HG03565 (cell line): Measurements from ENCODE around the gene VAV1.

Experiments used
- ATAC-seq: cut with Tn5 transposase; IDR thresholded peaks from one replicate; pipeline ENCODE4 v1.9.1; 2021; ENCODE audit warnings: mild to moderate bottlenecking, moderate library complexity; ENCODE audit not compliant: unreplicated experiment

Gene VAV1, protein sequence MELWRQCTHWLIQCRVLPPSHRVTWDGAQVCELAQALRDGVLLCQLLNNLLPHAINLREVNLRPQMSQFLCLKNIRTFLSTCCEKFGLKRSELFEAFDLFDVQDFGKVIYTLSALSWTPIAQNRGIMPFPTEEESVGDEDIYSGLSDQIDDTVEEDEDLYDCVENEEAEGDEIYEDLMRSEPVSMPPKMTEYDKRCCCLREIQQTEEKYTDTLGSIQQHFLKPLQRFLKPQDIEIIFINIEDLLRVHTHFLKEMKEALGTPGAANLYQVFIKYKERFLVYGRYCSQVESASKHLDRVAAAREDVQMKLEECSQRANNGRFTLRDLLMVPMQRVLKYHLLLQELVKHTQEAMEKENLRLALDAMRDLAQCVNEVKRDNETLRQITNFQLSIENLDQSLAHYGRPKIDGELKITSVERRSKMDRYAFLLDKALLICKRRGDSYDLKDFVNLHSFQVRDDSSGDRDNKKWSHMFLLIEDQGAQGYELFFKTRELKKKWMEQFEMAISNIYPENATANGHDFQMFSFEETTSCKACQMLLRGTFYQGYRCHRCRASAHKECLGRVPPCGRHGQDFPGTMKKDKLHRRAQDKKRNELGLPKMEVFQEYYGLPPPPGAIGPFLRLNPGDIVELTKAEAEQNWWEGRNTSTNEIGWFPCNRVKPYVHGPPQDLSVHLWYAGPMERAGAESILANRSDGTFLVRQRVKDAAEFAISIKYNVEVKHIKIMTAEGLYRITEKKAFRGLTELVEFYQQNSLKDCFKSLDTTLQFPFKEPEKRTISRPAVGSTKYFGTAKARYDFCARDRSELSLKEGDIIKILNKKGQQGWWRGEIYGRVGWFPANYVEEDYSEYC

DNA sequence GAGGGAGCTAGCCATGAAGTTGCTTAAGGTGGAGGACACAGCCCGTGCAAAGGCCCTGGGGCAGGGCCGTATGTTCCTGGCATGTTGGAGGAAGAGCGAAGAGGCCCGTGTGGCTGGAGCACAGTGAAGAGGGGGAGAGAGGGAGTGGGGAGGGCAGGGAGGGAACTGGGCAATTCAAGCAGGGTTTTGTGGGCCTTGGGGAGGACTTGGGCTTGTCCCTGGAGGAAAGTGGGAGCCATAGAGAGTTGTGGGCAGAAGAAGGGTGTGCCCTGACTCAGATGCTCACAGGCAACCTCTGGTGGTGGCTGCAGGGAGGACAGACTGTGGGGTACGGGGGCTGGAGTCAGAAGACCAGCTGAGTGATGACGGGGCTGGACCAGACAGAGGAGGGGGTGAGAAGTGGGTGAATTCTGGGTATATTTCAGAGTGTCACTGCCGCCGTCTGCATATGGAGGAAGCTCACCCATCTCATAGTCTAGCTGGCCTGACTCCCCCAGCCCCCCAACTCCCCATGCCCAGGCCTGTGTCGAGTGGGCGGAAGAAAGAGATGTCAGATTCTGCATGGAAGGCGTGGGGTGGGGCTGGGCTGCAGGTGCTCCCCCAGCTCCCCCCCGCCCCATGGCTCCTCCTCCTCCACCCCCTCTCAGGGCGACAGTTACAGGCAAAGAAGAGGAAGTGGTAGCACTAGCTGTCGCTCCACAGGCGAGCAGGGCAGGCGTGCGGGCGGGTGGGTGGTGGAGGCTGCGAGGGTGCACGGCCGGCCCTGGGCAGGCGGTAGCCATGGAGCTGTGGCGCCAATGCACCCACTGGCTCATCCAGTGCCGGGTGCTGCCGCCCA, at the start of gene VAV1:
VAV1 (plus strand) TSS at position 681 of the 838 bp plus-strand sequence; CDS start at position 781, 100 bp downstream.
- ATAC-seq, result no peak

DNA sequence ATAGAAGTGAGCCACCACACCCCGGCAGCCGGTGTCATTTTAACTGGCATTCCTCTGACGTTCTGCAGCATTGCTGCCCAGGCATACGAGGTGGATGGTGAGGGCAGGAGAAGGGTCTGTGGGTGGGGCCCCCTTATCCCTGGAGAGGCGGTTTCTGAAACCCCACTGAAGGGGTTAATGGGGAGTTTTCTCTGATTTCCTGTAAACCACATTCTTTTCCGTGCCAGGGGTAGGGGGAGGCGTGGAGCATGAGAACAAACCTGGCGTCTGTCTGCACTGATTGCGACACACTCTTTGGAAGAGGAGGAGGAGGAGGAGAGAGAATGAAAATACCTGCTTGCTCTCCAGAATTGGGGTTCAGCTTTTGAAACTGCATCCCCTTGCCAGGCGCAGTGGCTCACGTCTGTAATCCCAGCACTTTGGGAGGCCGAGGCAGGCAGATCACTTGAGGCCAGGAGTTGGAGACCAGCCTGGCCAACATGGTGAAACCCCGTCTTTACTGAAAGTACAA, 49.3 kb upstream of the VAV1 start:
- no peak for ATAC-seq

DNA sequence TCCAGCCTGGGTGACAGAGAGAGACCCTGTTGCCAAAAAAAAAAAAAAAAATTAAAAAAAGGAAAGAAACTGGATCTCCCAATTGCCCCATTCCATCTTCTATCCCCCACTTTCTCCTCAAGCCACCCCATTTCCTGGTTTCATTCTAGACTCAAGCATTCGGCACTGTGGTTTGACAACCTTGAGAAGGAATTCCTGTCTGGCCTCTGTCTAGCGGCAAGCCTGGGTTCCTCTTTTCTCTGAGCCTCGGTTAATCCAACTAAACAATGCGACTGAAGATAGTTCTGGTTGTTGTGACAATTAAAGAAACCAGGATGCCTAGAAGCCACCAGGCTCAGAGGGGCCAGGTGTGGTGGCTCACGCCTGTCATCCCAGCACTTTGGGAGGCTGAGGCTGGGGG, 48.8 kb upstream of the VAV1 start:
- no peak for ATAC-seq

DNA sequence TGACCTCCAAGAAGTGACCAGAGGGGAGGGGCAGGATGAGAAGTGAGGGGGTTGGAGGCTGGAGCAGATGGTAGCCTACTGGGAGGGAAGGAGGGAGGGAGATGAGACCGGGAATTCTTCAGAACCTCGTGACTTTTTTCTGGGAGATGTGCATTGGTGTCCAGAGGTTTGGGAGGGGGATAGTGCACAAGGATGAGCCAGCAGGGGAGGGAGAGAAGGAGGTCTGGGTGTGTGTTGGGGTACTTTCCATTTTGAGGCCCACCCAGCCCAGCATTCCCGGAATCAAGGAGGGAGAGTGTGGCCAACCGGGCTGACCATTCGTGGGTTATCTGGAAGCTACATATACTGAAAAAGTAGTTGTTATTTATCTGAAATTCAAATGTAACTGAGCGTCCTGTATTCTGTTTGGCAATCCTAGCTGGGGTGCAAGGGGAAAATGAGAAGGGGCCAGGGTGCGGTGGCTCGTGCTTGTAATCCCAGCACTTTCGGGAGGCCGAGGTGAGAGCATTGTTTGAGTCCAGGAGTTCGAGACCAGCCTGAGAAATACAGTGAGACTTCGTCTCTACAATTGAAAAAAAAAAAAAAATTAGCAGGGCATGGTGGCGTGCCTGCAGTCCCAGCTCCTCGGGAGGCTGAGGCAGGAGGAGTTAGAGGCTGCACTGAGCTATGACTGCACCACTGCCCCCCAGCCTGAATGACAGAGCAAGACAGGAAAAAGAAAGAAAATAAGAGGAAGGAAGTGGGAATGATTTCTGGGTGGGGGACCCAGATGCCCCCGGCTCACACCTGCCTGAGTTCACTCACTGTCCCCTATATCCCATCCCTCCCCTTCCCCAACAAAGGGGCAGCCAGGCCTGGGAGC, 47.6 kb upstream of the VAV1 start:
- no peak for ATAC-seq

DNA sequence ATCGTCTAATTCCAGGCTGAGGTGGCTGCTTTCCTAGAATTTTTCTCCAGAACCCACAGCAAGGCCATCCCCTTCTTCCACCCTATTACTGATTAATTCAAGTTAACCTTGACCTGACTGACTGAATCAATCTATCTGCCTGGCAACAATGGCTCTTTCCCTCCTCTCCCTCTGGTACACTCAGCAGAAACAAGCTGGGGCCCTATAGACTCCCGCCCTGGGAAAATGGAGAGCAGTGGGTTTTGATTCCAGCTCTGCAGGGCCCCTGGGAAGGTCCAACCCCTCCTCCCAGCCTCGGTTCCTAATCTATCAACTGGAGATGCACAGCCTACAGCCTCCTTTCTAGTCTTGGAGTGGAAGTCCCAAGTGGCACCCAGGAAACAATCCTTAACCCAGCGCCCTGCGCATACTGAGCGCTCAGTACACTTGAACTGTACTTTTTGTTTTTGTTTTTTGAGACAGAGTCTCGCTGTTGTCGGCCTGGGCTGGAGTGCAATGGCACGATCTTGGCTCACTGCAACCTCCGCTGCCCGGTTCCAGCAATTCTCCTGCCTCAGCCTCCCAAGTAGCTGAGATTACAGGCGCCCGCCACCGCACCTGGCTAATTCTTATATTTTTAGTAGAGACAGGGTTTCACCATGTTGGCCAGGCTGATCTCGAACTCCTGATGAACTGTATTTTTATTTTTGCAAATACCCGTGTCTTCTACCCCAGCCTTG, 46.8 kb upstream of the VAV1 start:
- no peak for ATAC-seq

DNA sequence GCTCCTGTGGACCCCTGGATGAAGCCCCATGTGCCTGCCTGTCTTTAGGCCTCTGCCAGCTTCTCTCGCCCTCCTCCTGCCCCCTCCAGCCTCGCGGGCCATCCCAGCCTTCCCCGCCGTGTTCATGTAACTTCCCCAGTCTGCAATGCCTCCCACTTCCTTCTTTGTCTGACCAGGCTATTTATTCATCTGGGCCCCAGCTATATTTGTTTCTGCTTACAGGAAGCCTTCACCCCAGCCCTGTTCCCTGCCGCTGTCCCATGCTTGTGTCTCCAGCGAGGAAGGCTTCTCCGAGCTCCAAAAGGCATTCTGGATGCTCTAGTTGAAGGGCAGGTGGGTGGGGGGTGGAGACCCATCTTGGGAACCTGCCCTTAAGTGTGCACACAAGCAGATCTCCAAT, 44.2 kb upstream of the VAV1 start:
- ATAC-seq, result no peak

DNA sequence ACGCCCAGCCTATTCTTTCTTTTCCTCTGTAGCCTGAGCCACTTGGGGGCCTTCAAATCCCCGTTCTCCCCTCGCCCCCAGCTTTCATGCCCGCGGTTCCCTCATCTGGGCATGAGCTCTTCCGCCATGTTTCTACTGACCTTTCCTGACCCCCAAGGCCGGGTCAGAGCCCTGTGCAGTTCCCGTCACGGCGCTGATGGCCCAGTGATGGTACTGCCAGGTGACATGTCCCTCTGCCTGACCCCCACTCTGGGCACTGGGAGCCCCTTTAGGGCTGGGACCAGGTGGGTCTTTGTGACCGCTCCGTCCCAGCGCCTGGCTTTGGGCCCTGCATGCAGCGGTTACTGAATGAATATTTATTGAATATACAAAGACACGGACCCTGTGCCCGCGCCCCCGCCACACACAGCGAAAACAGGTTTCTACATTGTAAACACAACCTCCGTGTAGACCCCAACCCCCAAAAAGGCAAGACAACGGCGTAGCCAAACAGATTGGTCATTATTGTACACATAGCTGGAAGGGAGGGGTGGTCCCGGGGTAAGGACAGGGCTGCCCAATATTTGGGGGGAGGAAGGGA, 42.8 kb upstream of the VAV1 start:
- ATAC-seq, result no peak

DNA sequence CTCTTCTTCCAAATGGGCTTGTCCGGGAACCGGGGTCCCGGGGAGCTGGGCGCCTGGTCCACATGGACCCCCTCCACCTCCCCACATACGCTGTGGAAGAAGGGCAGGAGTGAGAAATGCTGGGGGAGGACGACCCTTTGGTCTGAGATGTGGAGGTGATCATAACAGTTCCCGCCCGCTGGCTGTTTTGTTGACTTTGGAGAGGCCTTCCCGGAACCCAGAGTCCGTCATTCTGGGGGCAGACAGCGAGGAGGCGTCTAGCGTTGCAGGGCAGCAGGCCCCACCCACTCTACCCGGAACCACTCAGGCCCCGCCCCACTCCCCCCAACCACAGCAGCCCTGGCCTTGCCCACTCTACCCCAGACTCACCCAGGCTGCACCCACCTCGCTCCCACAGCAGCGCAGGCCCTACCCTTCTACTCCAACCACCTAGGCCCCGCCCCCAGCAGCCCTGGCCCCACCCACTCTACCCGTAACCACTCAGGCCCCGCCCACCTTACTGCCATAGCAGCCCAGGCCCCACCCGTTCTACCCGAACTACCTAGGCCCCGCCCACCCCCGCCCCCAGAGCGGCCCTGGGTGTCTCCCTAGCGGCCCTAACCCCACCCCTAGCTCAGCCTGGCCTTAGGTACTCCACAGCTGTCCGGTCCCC, 42.2 kb upstream of the VAV1 start:
- no peak for ATAC-seq

DNA sequence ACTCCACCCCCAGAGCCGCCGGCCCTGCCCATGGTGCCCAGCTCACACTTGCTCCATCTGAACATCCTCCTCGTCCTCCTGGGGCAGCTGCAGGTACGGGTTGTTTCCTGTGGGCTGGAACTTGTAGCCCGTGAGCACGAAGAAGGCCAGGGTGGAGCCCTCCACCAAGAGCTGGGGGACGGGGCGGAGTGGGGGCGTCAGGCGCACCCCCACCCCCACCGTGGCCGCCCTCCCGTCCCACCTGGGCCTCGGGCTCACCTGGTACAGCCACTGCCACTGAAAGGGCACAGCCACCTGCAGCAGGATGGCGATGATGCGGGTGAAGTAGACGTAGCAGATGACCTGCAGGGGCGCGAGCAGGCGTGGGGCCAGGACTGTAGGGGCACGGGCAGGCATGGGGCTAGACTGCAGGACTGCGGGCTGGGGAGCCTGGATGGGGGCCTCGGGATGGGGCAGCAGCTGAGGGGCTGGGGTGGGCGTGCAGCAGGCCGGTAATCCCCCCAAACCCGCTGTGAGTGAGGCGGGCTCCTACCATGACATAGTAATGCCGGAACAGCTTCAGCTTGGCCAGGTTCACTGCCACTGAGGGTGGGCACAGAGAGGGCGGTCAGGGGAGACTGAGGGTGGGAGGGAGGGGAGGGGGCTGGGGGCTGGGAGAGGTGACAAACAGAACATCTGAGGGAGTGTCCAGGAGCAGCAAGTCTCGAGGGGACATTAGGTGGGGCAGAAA, 41.4 kb upstream of the VAV1 start:
- ATAC-seq, result no peak

DNA sequence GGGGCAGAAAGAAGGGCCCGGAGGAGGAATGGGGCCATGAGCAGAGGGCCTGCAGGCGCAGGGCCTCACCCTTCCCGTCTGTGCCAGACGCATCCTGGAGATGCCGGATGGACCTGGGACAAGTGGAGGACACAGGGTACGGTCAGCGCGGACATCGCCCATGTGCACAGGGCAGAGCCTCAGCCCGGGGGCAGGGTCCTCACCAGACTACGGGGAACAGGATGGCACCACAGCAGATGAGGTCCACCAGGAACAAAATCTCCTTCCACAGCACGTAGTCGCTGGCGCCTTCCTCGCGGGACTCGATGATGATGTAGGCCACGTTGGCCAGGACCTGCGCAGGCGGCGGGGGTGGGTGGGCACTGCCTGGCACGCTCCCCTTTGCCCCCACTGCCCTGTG, 40.7 kb upstream of the VAV1 start:
- ATAC-seq, result no peak

DNA sequence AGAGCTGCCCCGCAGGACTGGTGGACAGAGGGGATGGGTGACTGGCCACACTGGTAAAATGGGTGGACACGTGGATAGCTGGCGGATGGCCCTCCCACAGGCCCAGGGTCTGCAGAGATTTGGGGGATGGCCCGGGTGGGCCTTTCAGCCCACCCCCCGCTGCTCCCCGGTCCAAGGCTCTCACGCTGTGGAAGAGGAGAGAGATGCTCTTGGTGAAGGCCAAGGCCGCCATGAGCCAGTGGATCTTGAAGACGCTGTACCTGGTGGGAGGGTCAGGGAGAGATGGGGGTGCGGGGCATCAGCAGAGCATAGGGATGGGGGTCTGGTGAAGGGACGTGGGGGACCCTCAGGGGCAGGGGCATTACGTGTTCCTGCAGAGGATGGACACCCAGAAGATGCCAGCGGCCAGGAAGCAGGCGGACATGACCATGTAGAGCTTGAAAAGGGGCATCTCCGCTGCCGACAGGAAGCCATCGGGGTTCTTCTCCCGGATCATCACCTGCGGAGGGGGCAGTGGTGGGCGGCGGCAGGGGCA, 39.6 kb upstream of the VAV1 start:
- no peak for ATAC-seq

DNA sequence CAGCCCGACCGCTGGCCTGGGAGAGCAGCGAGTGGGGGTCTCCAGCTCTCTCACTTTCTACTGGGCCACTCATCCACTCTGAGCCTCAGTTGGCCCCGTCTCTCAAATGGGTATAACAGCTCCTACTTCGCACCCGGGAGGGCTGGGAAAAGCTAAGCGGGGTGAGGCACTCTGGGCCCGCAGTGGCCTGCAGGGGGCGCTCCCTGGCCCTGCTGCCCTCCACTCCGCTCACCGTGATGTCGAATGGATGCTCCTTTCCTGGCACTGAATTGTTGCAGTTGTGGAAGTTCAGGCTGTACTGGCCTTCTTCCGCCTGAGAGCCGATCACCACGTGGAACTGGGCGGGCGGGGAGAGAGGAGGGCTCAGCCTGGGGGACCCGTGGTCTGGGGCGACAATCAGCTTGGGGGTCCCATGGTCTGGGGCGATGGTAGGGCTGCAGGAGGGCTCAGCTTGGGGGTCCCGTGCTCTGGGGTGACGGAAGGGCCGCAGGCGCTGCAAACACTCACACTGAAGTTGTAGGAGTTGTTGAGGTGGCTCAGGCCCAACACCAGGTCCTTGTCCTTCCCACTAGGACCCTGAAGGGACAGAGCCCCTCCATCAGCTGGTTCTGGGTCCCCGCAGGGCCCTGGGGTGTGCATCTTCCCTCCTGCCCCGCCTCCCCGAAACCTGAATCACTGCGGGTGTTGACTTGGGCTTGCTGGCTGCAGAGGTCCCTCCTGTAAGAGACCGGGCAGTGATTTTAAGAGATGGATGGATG, 39.0 kb upstream of the VAV1 start:
- no peak for ATAC-seq

DNA sequence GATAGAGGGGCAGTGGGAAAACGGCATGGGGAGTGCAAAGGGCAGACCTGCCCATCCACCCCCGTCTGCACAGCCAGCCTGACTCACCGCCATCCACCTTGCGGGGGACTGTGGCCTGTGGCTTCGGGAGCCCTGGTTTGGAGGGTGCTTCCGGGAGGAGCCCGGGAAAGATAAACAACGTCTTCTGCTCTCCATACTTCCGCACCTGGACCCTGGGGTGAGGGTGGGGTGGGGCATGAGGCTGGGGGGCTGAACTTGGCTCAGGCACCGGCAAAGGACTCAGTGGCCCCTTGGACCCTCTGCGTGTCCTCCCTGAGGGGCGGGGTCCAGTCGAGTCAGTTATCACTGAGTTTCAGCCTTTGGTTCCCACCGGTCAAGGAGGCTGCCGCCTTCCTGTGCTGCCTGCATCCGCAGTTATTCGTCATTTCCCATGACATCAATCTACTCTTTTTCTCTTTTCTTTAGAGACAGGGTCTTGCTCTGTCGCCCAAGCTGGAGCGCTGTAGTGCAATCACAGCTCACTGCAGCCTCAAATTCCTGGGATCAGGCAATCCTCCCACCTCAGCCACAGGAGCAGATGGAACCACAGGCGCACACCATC, 38.3 kb upstream of the VAV1 start:
- no peak for ATAC-seq

DNA sequence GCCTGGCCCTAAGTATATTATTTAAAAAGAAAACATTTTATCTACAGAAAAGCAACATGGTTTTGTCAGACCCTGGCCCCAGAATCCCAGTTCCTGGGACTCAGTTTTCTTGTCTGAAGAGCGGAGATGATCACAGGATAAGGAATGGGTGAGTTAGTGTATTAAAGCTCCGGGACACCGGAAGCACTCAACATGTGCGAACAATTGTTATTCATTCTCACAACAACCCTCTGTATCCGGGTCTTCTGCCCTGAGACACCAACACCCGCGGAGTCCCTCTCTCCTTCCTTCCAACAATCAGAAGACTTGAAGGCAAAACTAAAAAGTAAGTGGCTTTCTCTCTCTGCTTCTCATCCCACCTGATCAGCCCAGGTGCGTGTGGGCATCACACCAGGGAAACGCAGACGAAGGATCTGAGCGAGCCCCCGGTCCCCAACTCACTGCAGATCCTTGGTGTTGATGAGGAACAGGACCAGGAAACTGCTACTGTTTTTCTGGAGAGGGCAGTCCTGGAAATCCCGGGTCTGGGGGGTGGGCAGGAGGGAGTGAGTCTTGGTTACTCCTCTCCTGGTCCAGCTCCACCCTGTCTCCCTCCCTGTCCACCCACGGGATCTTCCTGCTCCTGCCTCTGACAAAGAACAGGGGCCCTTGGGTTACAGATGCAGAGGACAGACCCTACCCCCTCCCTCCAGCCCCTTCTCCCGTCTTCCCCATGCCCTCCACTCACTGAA, 37.2 kb upstream of the VAV1 start:
- ATAC-seq, result no peak

DNA sequence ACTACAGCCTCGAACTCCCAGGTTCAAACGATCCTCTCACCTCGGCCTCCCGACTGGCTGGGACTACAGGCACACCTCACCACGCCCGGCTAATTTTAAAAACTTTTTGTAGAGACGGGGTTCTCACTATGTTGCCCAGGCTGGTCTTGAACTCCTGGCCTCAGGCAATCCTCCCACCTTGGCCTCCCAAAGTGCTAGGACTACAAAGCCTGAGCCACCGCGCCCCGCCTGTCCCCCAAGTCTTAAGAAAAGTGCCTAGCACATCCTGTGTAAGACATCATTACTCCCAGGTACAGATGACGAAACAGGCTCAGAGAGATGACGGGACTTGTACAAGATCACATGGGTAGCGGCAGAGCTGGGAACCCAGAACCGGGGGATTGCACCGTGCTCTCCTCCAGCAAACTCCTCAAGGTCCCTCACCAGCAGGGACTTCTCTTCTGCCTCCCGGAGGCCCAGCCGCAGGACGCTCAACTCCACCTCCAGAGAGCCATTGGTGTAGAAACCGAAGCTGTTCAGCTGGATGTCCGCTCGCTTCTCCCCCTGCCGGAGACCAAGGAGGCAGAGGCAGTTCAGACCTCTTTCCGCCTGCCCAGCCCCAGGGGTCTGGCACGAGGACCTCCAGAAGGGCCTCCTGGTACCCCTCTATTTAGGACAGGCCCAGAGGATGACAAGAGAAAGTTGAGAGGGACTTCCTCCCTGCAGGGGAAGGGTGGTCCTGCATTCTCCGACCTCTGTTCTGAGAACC, 36.2 kb upstream of the VAV1 start:
- ATAC-seq, result no peak
